Measurements from ENCODE around the gene EFTUD2. TPM values are rescaled to one million over a fixed set of nuclear protein-coding genes. Genes with fewer than 3 reads are reported as not detected.
"Not testable (repeated sequence)": the region's sequence is repeated elsewhere in the genome, so short reads cannot be mapped to it uniquely, and the experiment has no call there.

EFTUD2 gene
- 168 and 192 TPM in 2 replicates for total RNA-seq

- ChIA-PET CTCF (interaction anchor here (1.0 to 2.1 kb wide), 5 partner anchors 20 to 236 kb away, joined by 3 to 6 read pairs (median 3); partner anchors contain the start of gene ACBD4), POLR2A (interaction anchor here (0.6 to 3.2 kb wide), 15 partner anchors 12 to 772 kb away, joined by 3 to 17 read pairs (median 3); partner anchors contain the start of genes ACBD4, GPATCH8, HEXIM1 and HEXIM2)
- Mint-ChIP-seq H3K27ac (peak within 1 kb of the TSS; percentile 99), H3K36me3 (ENCODE audit: low read depth) (peaks cover 22% of the 10 kb centered on the region), H3K4me3 (peak within 1 kb of the TSS; percentile 96), H3K27me3 (peaks cover 4% of the 10 kb centered on the region), H3K4me1 (peaks cover 31% of the 10 kb centered on the region), H3K9me3 (no peaks in the 10 kb centered on the region)
- no peak for TF ChIP-seq CTCF (IDR thresholded peaks at IDR 0.05)
- intact Hi-C loops (cut with micrococcal nuclease), result loop anchor here (1.0 to 10.0 kb wide), 5 partner anchors 48 to 712 kb away; partner anchors contain the start of genes C1QL1, DBF4B, KIF18B and NMT1
- ATAC-seq (ENCODE audit: low read depth) (peak; percentile 93), DNase-seq (peak; percentile 94)
These were observed at the start of gene EFTUD2 for GRCh38 chr17:44899074-44899782. Gene EFTUD2 (minus strand): TSS chr17:44899445. CDS start chr17:44894521, 4,924 bp downstream.

- CTCF ChIA-PET, result no interaction called here
- H3K4me1 Mint-ChIP-seq, result peaks cover 14% of the 10 kb centered on the region
- DNase-seq (no peak), ATAC-seq (ENCODE audit: low read depth) (no peak)
- POLR2A ChIA-PET, result no interaction called here
- H3K36me3 Mint-ChIP-seq (ENCODE audit: low read depth), result peaks cover 2% of the 10 kb centered on the region
- no peaks in the 10 kb centered on the region for H3K9me3 Mint-ChIP-seq
- peak overlapping the region; percentile 91 for H3K4me3 Mint-ChIP-seq
- H3K27ac Mint-ChIP-seq, result peak overlapping the region; percentile 86
- intact Hi-C loops (cut with micrococcal nuclease), result no loop called here
- no peak for TF ChIP-seq CTCF (IDR thresholded peaks at IDR 0.05)
- H3K27me3 Mint-ChIP-seq, result peaks cover 4% of the 10 kb centered on the region
These were observed 49.1 kb upstream of the EFTUD2 start for GRCh38 chr17:44948315-44948795.

- peaks cover 14% of the 10 kb centered on the region for H3K4me1 Mint-ChIP-seq
- POLR2A ChIA-PET, result interaction anchor here (0.6 to 0.9 kb wide), 2 partner anchors 19 to 102 kb away, joined by 3 to 8 read pairs; no protein-coding TSS in a partner anchor
- DNase-seq (peak; percentile 77), ATAC-seq (ENCODE audit: low read depth) (peak; percentile 99)
- H3K27ac Mint-ChIP-seq, result peak within 1 kb of the TSS; percentile 86
- intact Hi-C loops (cut with micrococcal nuclease), result loop anchor here (1.0 kb wide), 2 partner anchors 21 to 48 kb away; partner anchors contain the start of genes C1QL1 and EFTUD2
- no peak for TF ChIP-seq CTCF (IDR thresholded peaks at IDR 0.05)
- H3K4me3 Mint-ChIP-seq, result peak within 1 kb of the TSS; percentile 91
- H3K36me3 Mint-ChIP-seq (ENCODE audit: low read depth), result peaks cover 2% of the 10 kb centered on the region
- peaks cover 4% of the 10 kb centered on the region for H3K27me3 Mint-ChIP-seq
- no peaks in the 10 kb centered on the region for H3K9me3 Mint-ChIP-seq
- CTCF ChIA-PET, result no interaction called here
These were observed 48.4 kb upstream of the EFTUD2 start, which contains the start of gene KIF18B for GRCh38 chr17:44947461-44948314. Gene KIF18B (minus strand): TSS chr17:44947773. CDS start chr17:44936344, 11,429 bp downstream.

- H3K4me3 Mint-ChIP-seq; DNase-seq; H3K9me3 Mint-ChIP-seq; POLR2A ChIA-PET; H3K27me3 Mint-ChIP-seq; H3K36me3 Mint-ChIP-seq (ENCODE audit: low read depth); ATAC-seq (ENCODE audit: low read depth); H3K27ac Mint-ChIP-seq; intact Hi-C loops (cut with micrococcal nuclease): not testable (repeated sequence)
- CTCF ChIA-PET, result interaction anchor here (0.6 kb wide), 1 partner anchor 253 kb away, joined by 3 read pairs; no protein-coding TSS in a partner anchor
- peaks cover 14% of the 10 kb centered on the region for H3K4me1 Mint-ChIP-seq
These were observed 46.4 kb upstream of the EFTUD2 start for GRCh38 chr17:44945652-44946051.

GRCh38 chr17:44942456-44942855, 43.2 kb upstream of the EFTUD2 start:
- DNase-seq, result no peak
- intact Hi-C loops (cut with micrococcal nuclease), result no loop called here
- no peak for ATAC-seq (ENCODE audit: low read depth)
- no peak overlapping the region for H3K4me3 Mint-ChIP-seq
- ChIA-PET POLR2A (no interaction called here), CTCF (interaction anchor here (0.9 kb wide), 1 partner anchor 156 kb away, joined by 3 read pairs; no protein-coding TSS in a partner anchor)
- H3K4me1 Mint-ChIP-seq, result peaks cover 7% of the 10 kb centered on the region
- no peaks in the 10 kb centered on the region for H3K36me3 Mint-ChIP-seq (ENCODE audit: low read depth)
- H3K9me3 Mint-ChIP-seq, result no peaks in the 10 kb centered on the region
- H3K27ac Mint-ChIP-seq, result no peak overlapping the region
- H3K27me3 Mint-ChIP-seq, result peaks cover 4% of the 10 kb centered on the region
- no peak for TF ChIP-seq CTCF (IDR thresholded peaks at IDR 0.05)
